ENCODE data around the gene PTPRZ1. TPM values are rescaled to one million over a fixed set of nuclear protein-coding genes. Genes with fewer than 3 reads are reported as not detected.

Gene PTPRZ1
- total and polyA plus RNA-seq, 2 of the 8 experiments (the other 6 are each of a cell fraction or from before 2014, with no cell fraction given): 112 to 135 TPM

GRCh38 chr7:121916211-121916610 lies 43.2 kb downstream of the PTPRZ1 start:
- Histone ChIP-seq H2AFZ (ENCODE audit: low read length) (no peak overlapping the region), H3K23me2 (ENCODE audit: low read depth, low read length) (no peaks in the 10 kb centered on the region), H3K23ac (ENCODE audit: insufficient read length) (no peak overlapping the region), H3K9ac (replicated peaks in 1 of 4; ENCODE audit: extremely low read depth in 1 of 4, low read depth in 3 of 4, low read length in 3 of 4) (no peak overlapping the region), H3K18ac (ENCODE audit: extremely low read depth, low read length) (no peak overlapping the region), H4K20me1 (replicated peaks in 1 of 2; ENCODE audit: control insufficient read depth in 1 of 2, insufficient read depth in 2 of 2, low read length in 2 of 2) (no peaks in the 10 kb centered on the region), H3K4me1 (replicated peaks in 1 of 4; ENCODE audit: control insufficient read depth in 3 of 4, insufficient read depth in 4 of 4, low read length in 3 of 4) (peaks cover 0 to 9% (median 6%) of the 10 kb centered on the region in 4 experiments; a peak in 3 of 7 replicates), H3K9me3 (ENCODE audit: insufficient read depth in 2 of 2, low read depth in 1 of 2, low read length in 1 of 2) (no peaks in the 10 kb centered on the region), H3K36me3 (ENCODE audit: control insufficient read depth in 2 of 4, insufficient read depth in 4 of 4, low read length in 3 of 4) (no peaks in the 10 kb centered on the region), H4K8ac (ENCODE audit: extremely low read depth, insufficient read depth, low read length) (no peak overlapping the region), H2BK12ac (ENCODE audit: low read depth, low read length) (no peak overlapping the region), H3K27me3 (replicated peaks in 1 of 4; ENCODE audit: control insufficient read depth in 3 of 4, extremely low read depth in 1 of 4, insufficient read depth in 3 of 4, low read length in 3 of 4) (no peaks in the 10 kb centered on the region), H4K91ac (replicated peaks; ENCODE audit: insufficient read length, low read length) (no peak overlapping the region), H2BK20ac (ENCODE audit: low read length) (no peak overlapping the region), H4K5ac (ENCODE audit: insufficient read length, low read depth, low read length) (no peak overlapping the region), H3K4me3 (ENCODE audit: extremely low read depth in 1 of 4, insufficient read depth in 2 of 4, low read depth in 3 of 4, low read length in 4 of 4) (no peak overlapping the region), H2BK15ac (ENCODE audit: low read length) (no peak overlapping the region), H2BK120ac (replicated peaks; ENCODE audit: low read depth, low read length) (no peak overlapping the region), H3K4ac (replicated peaks; ENCODE audit: insufficient read length, low read depth, low read length) (no peak overlapping the region), H3K27ac (ENCODE audit: low read depth, low read length) (no peak overlapping the region), H3K79me1 (ENCODE audit: low read depth, low read length) (no peaks in the 10 kb centered on the region), H2AK5ac (ENCODE audit: low read depth, low read length) (no peak overlapping the region), H3K14ac (ENCODE audit: insufficient read length) (no peak overlapping the region), H2BK5ac (ENCODE audit: low read depth, low read length) (no peak overlapping the region), H3K56ac (replicated peaks; ENCODE audit: insufficient read length, low read depth, low read length) (no peak overlapping the region), H3K4me2 (ENCODE audit: insufficient read depth in 1 of 2, low read depth in 2 of 2, low read length in 2 of 2) (no peak overlapping the region), H3K79me2 (ENCODE audit: control insufficient read depth in 1 of 2, insufficient read depth in 2 of 2, low read length in 2 of 2) (peaks cover 0 to 90% of the 10 kb centered on the region in 2 experiments; a peak in 2 of 4 replicates)
- no peak for TF ChIP-seq RAD21 (IDR thresholded peaks at IDR 0.05 in 1 of 2, conservative IDR thresholded peaks at IDR 0.05 in 1 of 2; ENCODE audit: low read depth in 2 of 2, low read length in 2 of 2)
- FAIRE-seq: no peak
- DNase-seq (ENCODE audit: low read depth in 1 of 2, low spot score in 2 of 2): no peak
- ChIA-PET CTCF (ENCODE audit: partially characterized antibody) (no interaction called here), POLR2A (ENCODE audit: partially characterized antibody) (interaction anchor here (0.7 to 1.3 kb wide), 3 partner anchors 10 to 51 kb away, joined by 3 to 5 read pairs (median 4); no protein-coding TSS in a partner anchor)
- 95% methylated on average over 4 of the region's 4 CpGs; no CpG with 5 or more reads in 1 of the 2 experiments for WGBS, 2 experiments (ENCODE audit: extremely low coverage in 1 of 2, insufficient coverage in 1 of 2, insufficient read length in 1 of 2, insufficient replicate concordance in 2 of 2, low coverage in 1 of 2, low lambda C conversion rate in 2 of 2, missing lambda C conversion rate in 1 of 2)

Measured in H1 (cell line).